Activated CD4-positive, alpha-beta memory T cell treated with anti-CD3 and anti-CD28 coated beads for 36 hours (primary cell): ENCODE data around the gene CD52. TPM values are rescaled to one million over a fixed set of nuclear protein-coding genes. Genes with fewer than 3 reads are reported as not detected.

Source experiments
- CTCF ChIA-PET: fragments of 350-600 bp; sonication (Branson Sonifier 250); formaldehyde crosslinking; loops from one replicate; lab custom pipeline; 2021; ENCODE audit warnings: antibody characterized with exemption, inconsistent platforms; lab: Charles Lee
- POLR2A ChIA-PET: fragments of 350-600 bp; sonication (Branson Sonifier 250); formaldehyde crosslinking; loops from one replicate; lab custom pipeline; 2021; ENCODE audit warnings: antibody characterized with exemption; lab: Charles Lee
- DNase-seq: peaks from one replicate; pipeline ENCODE4 v3.0.0-alpha.2; 2020
- H3K27ac Mint-ChIP-seq: one replicate; pipeline ENCODE4 v1.8.0; 2021; ENCODE audit warnings: mixed read lengths
- H3K27me3 Mint-ChIP-seq: one replicate; pipeline ENCODE4 v1.8.0; 2021; ENCODE audit warnings: mixed read lengths
- H3K36me3 Mint-ChIP-seq: one replicate; pipeline ENCODE4 v1.8.0; 2021; ENCODE audit warnings: mixed read lengths
- H3K4me1 Mint-ChIP-seq: one replicate; pipeline ENCODE4 v1.8.0; 2021; ENCODE audit warnings: low read depth, mixed read lengths
- H3K4me3 Mint-ChIP-seq: one replicate; pipeline ENCODE4 v1.8.0; 2021; ENCODE audit warnings: mild to moderate bottlenecking, mixed read lengths
- H3K9me3 Mint-ChIP-seq: one replicate; pipeline ENCODE4 v1.8.0; 2021; ENCODE audit warnings: mixed read lengths
- intact Hi-C: fragments of 100-400 bp; cut with micrococcal nuclease; formaldehyde crosslinking; loops from one replicate; pipeline ENCODE4 v1.15.1; 2023
- total RNA-seq, 2 experiments: library from RNA; stranded (reverse); gene quantifications; one replicate each; pipeline ENCODE4 v1.2.3, GENCODE V29; 2021

CD52 gene, protein sequence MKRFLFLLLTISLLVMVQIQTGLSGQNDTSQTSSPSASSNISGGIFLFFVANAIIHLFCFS
- total RNA-seq = 100 to 1,000 TPM; 261 to 291 TPM

DNA sequence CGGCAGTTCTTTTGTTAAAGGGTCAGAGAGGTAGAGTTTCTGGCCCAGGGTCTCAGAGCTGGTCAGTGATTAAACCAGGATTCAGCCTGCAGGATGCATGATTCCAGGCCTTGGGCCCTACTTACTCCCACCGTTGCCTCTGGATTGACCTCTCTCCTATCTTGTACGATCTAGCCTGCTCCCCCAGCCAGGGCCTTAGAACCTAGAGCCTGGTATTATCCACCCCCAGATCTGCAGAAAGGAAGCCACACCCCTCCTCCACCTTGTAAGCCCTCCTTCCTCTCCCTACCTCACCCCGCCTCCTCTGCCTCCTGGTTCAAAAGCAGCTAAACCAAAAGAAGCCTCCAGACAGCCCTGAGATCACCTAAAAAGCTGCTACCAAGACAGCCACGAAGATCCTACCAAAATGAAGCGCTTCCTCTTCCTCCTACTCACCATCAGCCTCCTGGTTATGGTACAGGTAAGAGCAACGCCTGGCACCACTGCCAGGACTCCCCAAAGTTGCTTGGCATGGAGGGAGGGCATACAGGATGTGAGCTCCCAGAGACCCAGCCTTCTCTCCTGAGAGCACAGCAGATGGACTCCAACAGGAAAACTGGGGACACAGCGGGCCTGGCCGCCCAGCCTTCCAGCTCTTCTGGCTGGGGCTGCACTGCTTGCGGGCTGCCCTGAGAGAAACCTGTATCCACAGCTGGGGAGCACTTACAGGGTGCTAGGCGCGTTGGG lies at the start of gene CD52:
TSS of gene CD52 (plus strand) at position 347 of the 726 bp plus-strand sequence. CDS start at position 407, 60 bp downstream.
- Mint-ChIP-seq H3K27me3 (no peaks in the 10 kb centered on the region), H3K36me3 (peaks cover 23% of the 10 kb centered on the region)

DNA sequence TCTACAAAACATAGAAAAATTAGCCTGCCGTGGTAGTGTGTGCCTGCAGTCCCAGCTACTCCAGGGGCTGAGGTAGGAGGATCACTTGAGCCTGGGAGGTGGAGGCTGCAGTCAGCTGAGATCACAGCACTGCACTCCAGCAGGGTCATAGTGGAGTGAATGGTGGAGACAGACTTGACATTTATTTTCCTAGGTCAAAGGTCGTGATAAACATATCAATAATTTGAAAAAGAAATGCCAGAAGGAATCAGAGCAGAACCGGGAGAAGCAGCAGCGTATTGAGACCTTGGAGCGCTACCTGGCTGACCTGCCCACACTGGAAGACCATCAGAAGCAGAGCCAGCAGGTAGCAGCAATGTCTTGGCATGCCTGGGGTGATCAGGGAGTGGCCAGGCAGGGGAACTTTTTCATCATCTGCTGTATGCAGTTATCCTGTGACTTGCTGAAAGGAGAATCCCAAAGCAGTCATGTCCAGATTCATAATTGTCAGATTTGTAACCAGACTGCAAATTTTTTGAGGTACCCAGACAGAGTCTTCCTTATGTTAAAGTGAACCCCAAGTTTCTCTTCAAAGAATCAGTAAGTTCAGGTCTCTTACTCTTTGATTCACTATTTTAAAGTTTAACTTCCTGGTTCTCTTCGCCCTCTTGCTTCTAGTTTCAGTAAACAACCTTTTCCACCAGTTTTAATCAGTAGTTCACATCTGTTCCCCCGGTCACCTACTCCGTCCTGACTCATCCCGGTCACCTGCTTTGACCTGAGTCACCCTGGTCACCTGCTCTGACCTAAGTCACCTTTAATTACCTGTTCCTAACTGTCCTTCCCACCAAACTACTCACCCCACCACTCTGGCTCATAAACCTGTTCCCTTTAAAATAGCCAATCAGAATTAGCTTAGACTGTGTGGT lies 49.2 kb upstream of the CD52 start:
- Mint-ChIP-seq H3K36me3 (peaks cover 59% of the 10 kb centered on the region), H3K27ac (no peak overlapping the region), H3K4me3 (no peak overlapping the region), H3K27me3 (no peaks in the 10 kb centered on the region), H3K4me1 (peaks cover 6% of the 10 kb centered on the region), H3K9me3 (peaks cover 15% of the 10 kb centered on the region)
- POLR2A ChIA-PET = no interaction called here
- intact Hi-C loops = no loop called here
- DNase-seq = no peak
- CTCF ChIA-PET = interaction anchor here (0.9 to 22.4 kb wide), 3 partner anchors 48 to 203 kb away, joined by 3 to 886 read pairs (median 4); partner anchors contain the start of genes CD52 and UBXN11

More for the DNA sequence above, at the start of gene CD52:
- no peaks in the 10 kb centered on the region for H3K9me3 Mint-ChIP-seq
- H3K4me3 Mint-ChIP-seq = peak within 1 kb of the TSS; percentile 91
- H3K27ac Mint-ChIP-seq = peak within 1 kb of the TSS; percentile 91
- ChIA-PET CTCF (interaction anchor here (1.4 to 23.7 kb wide), 8 partner anchors 10 to 173 kb away, joined by 4 to 886 read pairs (median 13); partner anchors contain the start of genes C1orf232, CEP85, SH3BGRL3 and UBXN11), POLR2A (interaction anchor here (0.9 to 7.0 kb wide), 6 partner anchors 8 to 42 kb away, joined by 3 to 100 read pairs (median 25); partner anchors contain the start of genes SH3BGRL3 and UBXN11)
- DNase-seq = peak; percentile 82
- intact Hi-C loops = loop anchor here (10.0 kb wide), 1 partner anchor 227 kb away; no protein-coding TSS in a partner anchor
- H3K4me1 Mint-ChIP-seq = peaks cover 63% of the 10 kb centered on the region

DNA sequence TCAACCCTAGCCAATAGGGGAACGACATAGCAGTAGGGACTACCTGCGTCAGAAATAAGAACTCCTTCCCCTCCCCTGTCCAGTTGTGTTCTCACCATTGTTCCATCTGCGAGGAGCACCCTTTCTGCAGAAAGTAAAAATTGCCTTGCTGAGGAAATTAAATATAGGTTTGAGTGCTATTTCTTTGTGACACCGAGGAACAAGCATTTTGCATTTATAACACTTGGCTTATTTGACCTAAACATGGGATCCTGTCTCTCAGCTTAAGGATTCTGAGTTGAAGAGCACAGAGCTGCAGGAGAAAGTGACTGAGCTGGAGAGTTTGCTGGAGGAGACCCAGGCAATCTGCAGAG lies 48.6 kb upstream of the CD52 start:
- CTCF ChIA-PET = interaction anchor here (0.9 to 22.4 kb wide), 2 partner anchors 47 to 202 kb away, joined by 3 to 886 read pairs; partner anchors contain the start of genes CD52 and UBXN11
- DNase-seq = no peak
- Mint-ChIP-seq H3K9me3 (peaks cover 15% of the 10 kb centered on the region), H3K27me3 (no peaks in the 10 kb centered on the region), H3K27ac (no peak overlapping the region), H3K36me3 (peaks cover 55% of the 10 kb centered on the region), H3K4me1 (peaks cover 6% of the 10 kb centered on the region), H3K4me3 (no peak overlapping the region)
- intact Hi-C loops = no loop called here
- POLR2A ChIA-PET = no interaction called here

DNA sequence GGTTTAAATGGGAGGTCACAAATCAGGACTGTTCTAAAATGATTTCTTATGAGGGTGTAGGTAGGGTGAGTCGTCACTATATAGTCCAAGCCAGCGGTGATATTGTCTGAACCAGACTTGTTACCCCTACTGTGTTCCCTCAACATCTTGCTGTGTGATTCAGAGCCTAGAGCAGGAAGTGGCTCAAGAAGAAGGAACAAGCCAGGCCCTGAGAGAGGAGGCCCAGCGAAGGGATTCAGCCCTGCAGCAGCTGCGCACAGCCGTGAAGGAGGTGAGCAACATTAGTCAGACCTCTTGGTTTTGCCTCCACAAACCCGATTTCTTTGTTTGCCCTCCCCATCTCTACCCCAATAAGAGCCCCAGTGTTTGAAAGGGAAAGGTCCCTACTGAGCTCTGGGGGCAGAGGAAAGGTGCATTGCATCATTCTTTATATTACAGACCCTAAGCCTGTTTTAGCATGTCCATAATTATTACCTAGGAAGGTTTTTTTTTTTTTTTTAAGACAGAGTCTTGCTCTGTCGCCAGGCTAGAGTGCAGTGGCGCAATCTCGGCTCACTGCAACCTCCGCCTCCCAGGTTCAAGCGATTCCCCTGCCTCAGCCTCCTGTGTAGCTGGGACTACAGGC lies 42.8 kb upstream of the CD52 start:
- CTCF ChIA-PET = interaction anchor here (0.7 to 22.4 kb wide), 27 partner anchors 9 to 198 kb away, joined by 3 to 886 read pairs (median 4); partner anchors contain the start of genes CD52, CEP85, DHDDS and UBXN11
- no peaks in the 10 kb centered on the region for H3K27me3 Mint-ChIP-seq
- no peaks in the 10 kb centered on the region for H3K9me3 Mint-ChIP-seq
- POLR2A ChIA-PET = interaction anchor here (2.2 to 5.1 kb wide), 3 partner anchors 10 to 45 kb away, joined by 9 to 40 read pairs (median 18); partner anchors contain the start of gene CD52
- no peak overlapping the region for H3K4me3 Mint-ChIP-seq
- peaks cover 54% of the 10 kb centered on the region for H3K36me3 Mint-ChIP-seq
- DNase-seq = peak; percentile 36
- intact Hi-C loops = loop anchor here (1.0 to 5.0 kb wide), 4 partner anchors 40 to 163 kb away; partner anchors contain the start of genes CEP85 and PDIK1L
- H3K4me1 Mint-ChIP-seq = peaks cover 47% of the 10 kb centered on the region
- H3K27ac Mint-ChIP-seq = peak overlapping the region; percentile 40

DNA sequence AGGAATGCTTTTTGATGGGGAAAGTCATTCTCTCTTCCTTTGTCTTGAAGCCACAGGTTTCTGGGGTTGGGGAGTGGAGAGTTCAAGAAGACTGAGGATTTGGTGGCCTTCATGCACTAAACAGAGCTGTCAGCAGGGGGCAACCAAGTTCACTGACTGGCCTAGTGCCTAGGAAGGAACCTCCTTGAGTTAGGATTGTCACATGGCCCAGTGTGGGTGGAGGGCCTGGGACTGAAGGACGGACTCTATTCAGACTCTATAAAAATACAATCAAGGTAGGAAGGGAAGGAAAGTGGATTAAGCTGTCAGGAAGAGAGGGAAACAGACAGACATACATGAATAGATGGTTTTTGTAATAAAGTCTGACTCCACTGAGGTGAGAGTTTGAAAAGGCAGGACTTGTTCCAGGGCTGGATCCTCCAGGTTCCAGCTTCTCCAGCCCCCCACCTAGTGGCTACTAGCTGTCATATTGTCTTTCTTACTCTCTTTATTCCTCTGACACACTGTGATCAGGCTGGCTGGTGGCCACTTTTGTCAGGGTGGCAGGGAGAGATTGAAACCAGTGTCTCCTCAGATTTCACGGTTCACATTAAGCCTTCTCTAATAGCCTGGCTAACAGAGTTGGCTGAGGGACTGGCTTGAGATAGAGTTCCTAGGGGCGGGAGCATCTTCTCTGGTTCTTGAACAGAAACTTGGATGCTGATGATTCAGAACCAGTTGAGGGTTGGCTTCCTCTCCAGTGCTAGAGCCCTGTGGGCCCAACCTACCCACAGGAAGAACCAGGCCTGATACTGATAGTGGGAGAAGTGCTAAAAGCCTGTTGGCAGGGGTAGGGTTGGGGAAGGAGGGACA lies 42.0 kb upstream of the CD52 start:
- intact Hi-C loops = loop anchor here (1.0 to 5.0 kb wide), 6 partner anchors 8 to 164 kb away; partner anchors contain the start of genes CEP85 and PDIK1L
- Mint-ChIP-seq H3K36me3 (peaks cover 51% of the 10 kb centered on the region), H3K27me3 (no peaks in the 10 kb centered on the region), H3K4me3 (peak overlapping the region; percentile 38), H3K4me1 (peaks cover 50% of the 10 kb centered on the region), H3K9me3 (no peaks in the 10 kb centered on the region), H3K27ac (peak overlapping the region; percentile 94)
- DNase-seq = peak; percentile 88
- CTCF ChIA-PET = interaction anchor here (0.6 to 22.4 kb wide), 35 partner anchors 9 to 197 kb away, joined by 3 to 886 read pairs (median 4); partner anchors contain the start of genes CD52, CEP85, DHDDS and UBXN11
- POLR2A ChIA-PET = interaction anchor here (1.0 to 5.1 kb wide), 4 partner anchors 10 to 44 kb away, joined by 3 to 40 read pairs (median 14); partner anchors contain the start of gene CD52

DNA sequence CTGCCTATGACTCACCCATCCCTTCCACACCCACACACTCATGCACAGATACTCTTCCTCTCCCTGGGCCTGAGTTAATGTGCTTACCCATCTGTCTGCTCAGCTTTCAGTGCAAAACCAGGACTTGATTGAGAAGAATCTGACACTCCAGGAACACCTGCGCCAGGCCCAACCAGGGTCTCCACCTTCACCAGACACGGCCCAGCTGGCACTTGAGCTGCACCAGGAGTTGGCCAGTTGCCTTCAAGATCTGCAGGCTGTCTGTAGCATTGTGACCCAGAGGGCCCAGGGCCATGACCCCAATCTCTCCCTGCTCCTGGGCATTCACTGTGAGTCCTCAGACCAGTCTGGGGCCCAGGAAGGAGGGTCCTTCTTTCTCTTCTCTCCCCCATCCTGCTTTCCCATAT lies 41.3 kb upstream of the CD52 start:
- CTCF ChIA-PET = interaction anchor here (0.6 to 22.4 kb wide), 24 partner anchors 9 to 140 kb away, joined by 3 to 886 read pairs (median 6); partner anchors contain the start of genes CD52, CEP85, UBXN11 and ZNF593
- DNase-seq = no peak
- no peaks in the 10 kb centered on the region for H3K9me3 Mint-ChIP-seq
- H3K4me3 Mint-ChIP-seq = peak overlapping the region; percentile 24
- POLR2A ChIA-PET = interaction anchor here (0.6 to 5.1 kb wide), 5 partner anchors 9 to 150 kb away, joined by 3 to 40 read pairs (median 9); partner anchors contain the start of gene CD52
- intact Hi-C loops = loop anchor here (1.0 to 5.0 kb wide), 4 partner anchors 8 to 164 kb away; partner anchors contain the start of gene PDIK1L
- peaks cover 56% of the 10 kb centered on the region for H3K4me1 Mint-ChIP-seq
- no peaks in the 10 kb centered on the region for H3K27me3 Mint-ChIP-seq
- H3K36me3 Mint-ChIP-seq = peaks cover 53% of the 10 kb centered on the region
- peak overlapping the region; percentile 94 for H3K27ac Mint-ChIP-seq

DNA sequence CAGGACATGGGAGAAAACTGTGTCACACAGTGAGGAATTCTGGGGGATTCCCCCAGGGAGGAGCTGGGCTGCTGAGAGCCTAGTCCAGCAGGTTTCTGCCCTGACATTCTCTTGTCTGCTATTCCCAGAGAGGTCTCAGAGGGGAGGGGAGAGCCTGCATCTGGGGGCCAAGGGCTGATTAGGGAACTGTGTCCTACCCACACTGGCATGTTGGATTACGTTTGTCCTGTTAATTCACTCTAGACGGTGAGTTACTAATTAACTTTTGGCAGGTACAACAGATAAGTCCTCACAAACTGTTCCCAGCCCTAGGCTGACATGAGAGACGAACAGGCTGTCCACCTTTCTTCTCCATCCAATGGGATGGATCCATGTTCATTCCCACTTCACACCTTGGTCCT lies 40.5 kb upstream of the CD52 start:
- Mint-ChIP-seq H3K9me3 (no peaks in the 10 kb centered on the region), H3K27ac (peak overlapping the region; percentile 94), H3K4me3 (no peak overlapping the region)

DNA sequence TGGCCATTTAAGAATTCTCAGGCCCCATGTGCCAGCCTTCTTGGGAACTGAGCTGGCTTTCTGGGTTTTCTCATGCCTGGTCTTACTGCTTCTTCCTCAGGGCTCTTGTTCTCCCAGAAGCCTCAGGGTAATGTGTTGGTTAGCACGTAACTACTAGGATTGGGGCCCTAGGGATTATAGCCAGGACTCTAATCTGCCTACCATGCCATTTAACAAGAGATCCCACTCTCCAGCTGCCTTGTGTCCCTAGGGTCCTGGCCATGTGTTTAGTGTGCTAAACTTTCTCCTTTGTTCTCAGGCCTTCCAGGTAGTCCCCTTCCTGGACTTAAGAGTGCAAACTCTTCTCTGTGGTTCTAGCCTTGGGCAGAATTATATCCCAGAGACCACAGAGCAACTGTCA lies 40.0 kb upstream of the CD52 start:
- CTCF ChIA-PET = interaction anchor here (1.0 to 22.4 kb wide), 7 partner anchors 11 to 154 kb away, joined by 3 to 886 read pairs (median 30); partner anchors contain the start of genes CD52, CEP85, DHDDS and UBXN11
- Mint-ChIP-seq H3K4me1 (peaks cover 69% of the 10 kb centered on the region), H3K27me3 (no peaks in the 10 kb centered on the region), H3K4me3 (no peak overlapping the region), H3K36me3 (peaks cover 53% of the 10 kb centered on the region), H3K27ac (peak overlapping the region; percentile 94), H3K9me3 (no peaks in the 10 kb centered on the region)
- POLR2A ChIA-PET = interaction anchor here (1.5 to 5.1 kb wide), 3 partner anchors 11 to 43 kb away, joined by 3 to 40 read pairs (median 32); partner anchors contain the start of gene CD52
- intact Hi-C loops = loop anchor here (2.0 to 5.0 kb wide), 3 partner anchors 85 to 165 kb away; partner anchors contain the start of gene PDIK1L
- no peak for DNase-seq

More for the DNA sequence above, 40.5 kb upstream of the CD52 start:
- POLR2A ChIA-PET = interaction anchor here (1.5 to 5.1 kb wide), 3 partner anchors 12 to 43 kb away, joined by 3 to 40 read pairs (median 32); partner anchors contain the start of gene CD52
- intact Hi-C loops = loop anchor here (2.0 to 5.0 kb wide), 3 partner anchors 86 to 165 kb away; partner anchors contain the start of gene PDIK1L
- Mint-ChIP-seq H3K27me3 (no peaks in the 10 kb centered on the region), H3K4me1 (peaks cover 64% of the 10 kb centered on the region), H3K36me3 (peaks cover 54% of the 10 kb centered on the region)
- CTCF ChIA-PET = interaction anchor here (1.0 to 22.4 kb wide), 9 partner anchors 8 to 155 kb away, joined by 3 to 886 read pairs (median 31); partner anchors contain the start of genes CD52, CEP85, DHDDS and UBXN11
- DNase-seq = no peak

DNA sequence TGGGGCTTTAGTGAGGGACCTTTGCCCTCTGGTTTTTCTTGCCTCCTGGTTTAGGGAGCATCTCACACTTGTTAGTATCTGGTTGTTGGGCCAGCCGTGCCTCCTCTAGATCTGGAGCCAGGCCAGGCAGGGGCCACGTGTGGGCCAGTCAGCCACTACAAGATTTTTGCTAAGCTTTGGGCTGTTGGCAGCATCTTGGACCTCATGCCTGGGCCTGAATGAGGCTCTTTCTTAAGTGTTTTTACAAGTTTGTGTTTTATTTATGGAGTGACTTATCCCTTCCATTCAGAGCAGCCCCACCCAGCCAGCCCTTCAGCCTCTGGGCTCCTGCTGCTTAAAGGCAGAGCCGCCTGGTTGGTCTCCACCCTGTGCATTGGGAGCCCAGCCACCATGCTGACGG lies 39.5 kb upstream of the CD52 start:
- no peaks in the 10 kb centered on the region for H3K27me3 Mint-ChIP-seq
- H3K9me3 Mint-ChIP-seq = no peaks in the 10 kb centered on the region
- DNase-seq = peak; percentile 15
- peaks cover 50% of the 10 kb centered on the region for H3K36me3 Mint-ChIP-seq
- peak overlapping the region; percentile 94 for H3K27ac Mint-ChIP-seq
- H3K4me3 Mint-ChIP-seq = peak overlapping the region; percentile 42
- ChIA-PET CTCF (interaction anchor here (1.2 to 22.4 kb wide), 5 partner anchors 10 to 100 kb away, joined by 4 to 886 read pairs (median 31); partner anchors contain the start of genes CD52, CEP85 and UBXN11), POLR2A (interaction anchor here (1.5 to 5.1 kb wide), 3 partner anchors 11 to 42 kb away, joined by 3 to 40 read pairs (median 32); partner anchors contain the start of gene CD52)
- H3K4me1 Mint-ChIP-seq = peaks cover 74% of the 10 kb centered on the region
- intact Hi-C loops = loop anchor here (5.0 kb wide), 2 partner anchors 99 to 166 kb away; partner anchors contain the start of gene PDIK1L
